NB4 (cell line): ENCODE data around the gene RREB1.

Source experiments
- MYC ChIP-seq: IDR thresholded peaks from 2 replicates; pipeline ENCODE4 v1.6.1; 2011; ENCODE audit warnings: low read depth, low read length
- POLR2A ChIP-seq: IDR thresholded peaks from 2 replicates; pipeline ENCODE4 v1.6.1; 2011; ENCODE audit warnings: mild to moderate bottlenecking; ENCODE audit not compliant: insufficient read length; ENCODE audit errors: extremely low read depth
- TF ChIP-seq, protein P1 (sequence below): IDR thresholded peaks from one replicate; pipeline ENCODE4 v1.5.1; 2012; ENCODE audit warnings: low read depth, low read length

GRCh38 chr6:7267071-7267465, 159.3 kb downstream of the RREB1 start:
- TF ChIP-seq, protein P1, sequence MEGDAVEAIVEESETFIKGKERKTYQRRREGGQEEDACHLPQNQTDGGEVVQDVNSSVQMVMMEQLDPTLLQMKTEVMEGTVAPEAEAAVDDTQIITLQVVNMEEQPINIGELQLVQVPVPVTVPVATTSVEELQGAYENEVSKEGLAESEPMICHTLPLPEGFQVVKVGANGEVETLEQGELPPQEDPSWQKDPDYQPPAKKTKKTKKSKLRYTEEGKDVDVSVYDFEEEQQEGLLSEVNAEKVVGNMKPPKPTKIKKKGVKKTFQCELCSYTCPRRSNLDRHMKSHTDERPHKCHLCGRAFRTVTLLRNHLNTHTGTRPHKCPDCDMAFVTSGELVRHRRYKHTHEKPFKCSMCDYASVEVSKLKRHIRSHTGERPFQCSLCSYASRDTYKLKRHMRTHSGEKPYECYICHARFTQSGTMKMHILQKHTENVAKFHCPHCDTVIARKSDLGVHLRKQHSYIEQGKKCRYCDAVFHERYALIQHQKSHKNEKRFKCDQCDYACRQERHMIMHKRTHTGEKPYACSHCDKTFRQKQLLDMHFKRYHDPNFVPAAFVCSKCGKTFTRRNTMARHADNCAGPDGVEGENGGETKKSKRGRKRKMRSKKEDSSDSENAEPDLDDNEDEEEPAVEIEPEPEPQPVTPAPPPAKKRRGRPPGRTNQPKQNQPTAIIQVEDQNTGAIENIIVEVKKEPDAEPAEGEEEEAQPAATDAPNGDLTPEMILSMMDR, result no peak
- TF ChIP-seq MYC (no peak), POLR2A (no peak)
